ENCODE measurements around the gene SERGEF.

DNA sequence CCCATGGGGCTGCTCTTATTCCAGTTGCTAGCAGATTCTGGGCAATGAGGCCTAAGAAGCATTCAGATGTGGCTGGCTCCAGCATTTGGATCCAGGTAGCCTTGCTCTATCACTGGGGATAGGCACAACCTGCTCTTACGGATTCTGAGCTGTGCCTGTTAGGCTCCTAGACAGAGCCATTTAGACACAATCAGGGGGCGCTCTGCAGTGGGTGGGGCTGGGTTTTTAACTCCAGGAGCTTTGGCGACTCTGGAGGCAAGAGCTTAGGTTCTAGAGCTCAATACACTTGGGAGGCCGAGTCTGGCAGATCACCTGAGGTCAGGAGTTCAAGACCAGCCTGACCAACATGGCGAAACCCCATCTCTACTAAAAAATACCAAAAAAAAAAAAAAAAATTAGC lies 246.3 kb downstream of the SERGEF start:
- TF ChIP-seq CTCF (IDR thresholded peaks at IDR 0.05) (no peak), POLR2A (IDR thresholded peaks at IDR 0.05) (no peak)

All from body of pancreas (tissue), 4 donors.